Right forelimb (tissue), 1 donor: ENCODE results near the gene LSM2.

Source experiments
- DNase-seq: peaks from one replicate; pipeline ENCODE4 v3.0.0-alpha.2; 2018

LSM2 gene

DNA sequence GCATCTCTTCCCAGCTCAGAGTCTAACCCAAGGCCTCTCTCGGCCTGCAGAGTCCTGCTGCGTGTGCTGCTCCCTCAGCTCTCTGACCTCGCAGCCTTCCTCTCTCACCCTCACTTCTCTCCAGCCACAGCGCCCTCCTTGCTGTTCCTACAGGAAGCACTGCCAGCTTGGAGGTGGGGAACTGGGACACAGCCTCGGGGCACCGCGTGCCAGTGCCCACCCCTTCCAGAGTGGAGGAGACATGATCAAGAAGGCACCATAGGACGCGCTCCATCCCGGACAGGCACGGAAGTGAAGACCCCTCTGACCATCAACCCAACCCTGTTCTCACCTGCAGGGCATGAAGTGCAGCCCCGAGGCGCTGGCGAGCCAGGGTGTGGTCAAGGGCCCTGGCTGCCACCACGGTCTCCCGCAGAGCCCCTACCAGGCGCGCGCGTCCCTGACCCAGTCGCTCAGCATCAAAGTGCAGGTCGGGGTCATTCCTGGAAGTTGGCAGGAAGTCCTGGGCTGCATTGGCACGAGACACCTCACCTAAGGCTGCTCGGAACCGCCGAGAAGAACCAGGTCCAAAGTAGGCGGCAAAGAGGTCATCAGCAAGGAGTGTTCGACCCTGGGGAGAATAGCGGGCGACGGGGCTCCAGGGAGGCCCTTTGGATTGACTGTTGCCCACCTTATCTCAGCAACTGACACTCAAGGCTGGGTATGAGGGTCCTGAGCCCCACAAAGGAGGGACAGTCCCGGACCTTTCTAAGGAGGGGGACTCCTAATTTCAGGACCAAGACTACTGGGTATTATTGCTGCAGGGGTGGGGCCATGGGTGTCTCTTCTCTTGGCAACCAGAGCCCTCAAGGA is 30.9 kb downstream of the LSM2 start:
- no peak for DNase-seq

DNA sequence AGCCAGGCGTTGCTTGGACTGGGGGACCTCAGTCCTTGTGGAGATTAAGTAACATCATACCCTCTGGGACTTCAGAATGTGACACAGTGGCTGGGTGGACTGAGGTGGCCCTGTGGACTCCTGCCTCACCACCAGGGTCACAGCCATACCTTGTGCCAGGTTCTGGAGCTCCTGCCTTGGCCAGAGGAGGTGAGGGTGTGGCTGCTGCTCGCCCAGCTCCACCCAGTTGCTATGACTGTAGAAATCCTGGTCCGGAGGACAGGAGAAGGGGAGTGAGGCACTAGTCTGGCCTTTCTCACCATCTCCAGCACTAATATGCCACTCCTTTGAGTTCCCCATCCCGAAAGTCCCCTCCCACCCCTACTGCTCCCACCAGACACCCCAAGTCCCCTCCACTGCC is 31.6 kb downstream of the LSM2 start:
- DNase-seq, result no peak

DNA sequence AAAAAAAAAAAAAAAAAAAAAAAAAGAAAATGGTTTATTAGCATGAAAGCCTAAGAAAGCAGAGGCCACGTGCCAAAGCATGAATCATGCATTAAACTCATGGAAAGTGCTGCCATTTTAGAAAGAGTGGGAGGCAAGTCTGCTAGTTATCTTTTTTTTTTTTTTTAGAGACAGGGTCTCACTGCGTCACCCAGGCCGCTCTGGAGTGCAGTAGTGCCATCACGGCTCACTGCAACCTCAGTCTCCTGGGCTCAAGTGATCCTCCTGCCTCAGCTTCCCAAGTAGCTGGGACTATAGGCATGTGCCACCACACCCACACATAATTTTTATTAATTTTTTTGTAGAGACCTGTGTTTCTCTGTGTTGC is 34.8 kb downstream of the LSM2 start:
- no peak for DNase-seq

DNA sequence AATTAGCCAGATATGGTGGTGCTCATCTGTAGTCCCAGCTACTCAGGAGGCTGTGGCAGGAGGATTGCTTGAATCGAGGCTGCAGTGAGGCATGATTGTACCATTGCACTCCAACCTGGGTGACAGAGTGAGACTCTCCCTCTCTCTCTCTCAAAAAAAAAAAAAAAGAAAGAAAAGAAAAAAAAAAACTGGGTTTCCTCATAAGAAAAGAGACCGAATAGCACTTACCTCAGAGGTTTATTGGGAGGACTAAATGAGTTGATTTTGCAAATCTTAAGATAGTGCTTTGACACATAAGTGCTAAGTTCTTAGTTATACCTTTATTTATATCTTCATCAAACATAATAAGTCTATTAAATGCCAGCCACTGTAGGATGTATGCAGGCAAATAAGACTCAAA is 35.9 kb downstream of the LSM2 start:
- no peak for DNase-seq

DNA sequence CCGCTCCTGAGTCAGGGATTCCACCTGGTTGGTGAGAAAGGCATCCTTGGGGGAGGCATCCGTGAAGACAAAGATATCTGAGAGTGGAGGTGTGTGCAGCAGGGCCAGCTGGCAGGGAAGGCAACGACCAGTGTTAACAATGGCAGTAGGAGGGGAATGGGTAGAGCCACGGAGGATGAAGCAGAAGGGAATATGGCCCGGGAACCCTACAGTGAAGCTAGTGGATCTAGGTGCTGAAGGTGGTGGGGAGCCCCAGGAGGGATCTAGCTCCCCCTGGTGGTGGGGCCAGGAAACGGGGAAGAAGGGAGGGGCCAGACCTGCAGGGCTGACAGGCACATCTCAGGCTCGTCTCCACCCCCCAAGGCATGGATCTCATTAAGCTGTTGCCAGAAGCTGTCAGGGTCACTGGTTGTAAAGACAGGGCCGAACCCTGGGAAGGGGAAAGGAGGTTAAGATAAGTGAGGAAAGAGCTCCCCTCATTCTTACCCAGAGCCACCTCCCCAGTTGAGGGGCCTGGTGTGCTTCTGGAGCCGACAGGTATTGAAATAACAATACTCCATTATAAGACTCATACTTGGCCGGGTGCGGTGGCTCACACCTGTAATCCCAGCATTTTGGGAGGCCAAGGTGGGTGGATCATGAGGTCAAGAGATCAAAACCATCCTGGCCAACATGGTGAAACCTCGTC is 36.9 kb downstream of the LSM2 start:
- DNase-seq, result no peak

DNA sequence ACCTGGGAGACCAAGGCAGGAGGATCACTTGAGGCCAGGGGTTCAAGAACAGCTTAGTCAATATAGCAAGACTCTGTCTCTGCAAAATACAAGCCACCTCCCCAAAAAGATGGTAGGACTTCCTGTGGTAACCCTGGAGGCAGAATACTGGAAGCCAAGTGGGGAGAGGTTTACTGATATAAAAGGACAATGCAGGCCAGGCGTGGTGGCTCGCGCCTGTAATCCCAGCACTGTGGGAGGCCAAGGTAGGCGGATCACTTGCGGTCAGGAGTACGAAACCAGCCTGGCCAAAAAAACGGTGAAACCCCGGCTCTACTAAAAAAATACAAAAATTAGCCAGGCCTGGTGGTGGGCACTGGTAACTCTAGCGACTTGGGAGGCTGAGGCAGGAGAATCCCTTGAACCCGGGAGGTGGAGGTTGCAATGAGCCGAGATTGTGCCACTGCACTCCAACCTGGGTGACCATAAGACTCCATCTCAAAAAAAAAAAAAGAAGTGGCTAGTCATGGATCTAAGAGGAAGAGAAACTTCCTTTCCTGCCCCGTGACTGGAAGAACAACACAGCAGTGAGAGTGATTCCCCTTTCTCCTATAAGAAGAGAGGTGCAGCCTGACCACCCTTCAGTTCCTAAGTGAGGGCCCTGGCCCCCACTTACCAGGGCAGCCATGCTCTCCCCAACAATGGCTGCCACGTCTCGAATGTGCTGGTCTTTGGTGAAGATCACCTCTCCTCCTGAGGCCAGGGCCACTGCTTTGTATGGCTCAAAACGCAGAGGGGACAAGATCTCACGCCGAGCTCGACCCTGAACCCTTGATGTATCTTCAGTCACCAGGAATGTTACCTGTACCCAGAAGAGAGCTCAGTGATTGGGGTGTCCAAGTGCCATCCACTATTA is 38.2 kb downstream of the LSM2 start:
- DNase-seq, result no peak

DNA sequence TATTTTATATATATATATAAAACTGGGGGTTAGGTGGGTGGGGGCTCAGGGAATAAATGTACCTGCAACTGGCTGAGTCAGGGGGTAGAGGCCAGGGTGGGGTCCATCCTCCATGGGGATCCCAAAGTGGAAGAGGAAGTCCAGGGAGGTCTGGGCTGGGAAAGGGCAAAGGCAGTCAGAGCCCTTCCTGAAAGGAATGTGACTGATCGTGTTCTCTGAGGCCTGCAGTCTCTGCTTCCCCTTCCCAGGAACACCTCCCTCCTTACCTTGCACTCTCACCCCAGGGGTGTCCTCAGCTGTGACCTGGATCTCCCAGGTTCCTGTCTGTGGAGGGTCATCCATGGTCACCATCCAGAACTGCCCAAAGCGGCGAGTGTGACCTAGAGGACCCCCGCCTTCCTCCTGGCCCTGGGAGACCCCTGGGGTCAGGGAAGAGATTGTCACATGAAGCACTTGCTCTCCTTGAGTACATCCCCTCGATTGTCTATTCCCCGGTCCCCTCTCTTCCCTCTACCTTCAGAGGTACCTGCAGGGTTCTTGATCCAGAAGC is 39.6 kb downstream of the LSM2 start:
- no peak for DNase-seq

DNA sequence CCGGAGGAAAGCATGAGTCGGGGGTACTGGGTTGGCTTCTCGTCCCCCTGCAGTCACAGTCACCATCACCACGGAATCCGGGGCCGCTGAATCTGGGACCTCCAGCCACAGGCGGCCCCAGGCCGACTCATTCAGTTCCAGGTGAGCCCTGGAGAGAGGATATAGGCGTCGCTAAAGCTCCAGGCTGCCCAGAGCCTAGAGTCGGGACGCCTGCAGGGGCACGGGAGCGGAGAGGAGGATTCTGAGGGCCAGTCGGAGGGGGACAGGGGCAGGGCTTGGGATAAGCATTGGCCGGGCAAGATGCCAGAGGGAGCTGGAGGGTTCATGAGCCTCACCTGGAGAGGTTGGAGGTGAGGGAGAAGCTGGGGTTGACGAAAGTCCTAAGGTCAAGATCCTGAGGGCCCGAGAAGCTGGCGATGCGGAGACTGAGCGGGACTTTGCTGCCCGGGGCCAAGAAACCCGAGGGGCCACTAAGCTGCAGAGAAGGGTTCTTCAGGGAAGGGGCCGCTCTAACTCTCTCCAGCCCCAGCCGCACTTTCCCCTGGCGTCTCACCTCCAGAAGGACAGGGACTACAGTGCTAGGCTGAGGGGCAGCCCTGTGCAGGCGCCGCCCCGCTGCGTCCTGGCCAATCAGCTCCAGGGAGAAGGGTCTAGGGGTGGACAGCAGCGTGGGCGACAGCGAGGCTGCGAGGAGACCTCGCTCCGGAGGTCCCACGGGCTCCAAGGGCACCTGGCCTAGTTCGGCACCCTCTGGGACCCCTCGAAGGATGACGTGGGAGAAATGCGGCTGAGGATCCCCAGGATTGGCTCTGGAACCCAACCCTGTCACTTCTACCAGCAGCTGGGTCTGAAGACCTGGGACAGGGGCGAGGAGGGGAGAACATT is 40.6 kb downstream of the LSM2 start:
- no peak for DNase-seq

DNA sequence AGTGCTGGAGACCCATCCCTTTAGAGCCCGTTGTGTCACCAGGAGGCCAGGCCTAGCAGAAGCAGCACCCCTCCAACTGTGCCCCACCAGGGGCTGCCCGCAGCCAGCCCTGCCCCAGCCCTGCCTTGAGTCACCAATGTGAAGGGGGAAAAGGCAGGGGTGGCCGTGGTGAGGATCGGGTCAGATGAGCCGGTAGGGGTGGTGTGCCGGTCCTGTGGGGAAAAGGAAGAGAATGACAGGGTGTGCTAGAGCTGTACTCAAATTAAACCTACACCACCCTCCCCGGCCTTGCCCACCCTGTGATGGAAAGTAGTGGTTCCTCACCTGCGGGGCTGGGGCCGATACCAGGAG is 41.2 kb downstream of the LSM2 start:
- no peak for DNase-seq

DNA sequence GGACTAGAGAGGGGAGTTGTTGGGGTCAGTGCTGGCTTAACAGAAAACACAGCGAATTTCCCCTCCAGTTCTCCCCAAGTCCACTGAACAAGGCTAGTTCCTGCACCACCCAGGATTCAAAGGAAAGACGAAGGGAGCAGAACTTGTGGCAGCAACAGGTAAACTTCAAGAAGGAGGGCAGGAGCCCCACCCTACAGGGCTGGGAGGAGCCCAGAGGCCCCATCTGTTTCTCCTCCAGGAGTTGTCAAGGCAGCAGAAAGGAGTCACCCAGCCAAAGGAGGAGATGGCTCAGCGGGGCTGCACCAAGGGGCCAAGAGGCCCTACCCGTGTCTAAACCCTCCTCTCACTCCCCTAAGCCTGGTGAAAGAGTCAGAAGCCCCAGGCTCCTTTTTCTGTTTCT is 42.6 kb downstream of the LSM2 start:
- DNase-seq, result no peak

DNA sequence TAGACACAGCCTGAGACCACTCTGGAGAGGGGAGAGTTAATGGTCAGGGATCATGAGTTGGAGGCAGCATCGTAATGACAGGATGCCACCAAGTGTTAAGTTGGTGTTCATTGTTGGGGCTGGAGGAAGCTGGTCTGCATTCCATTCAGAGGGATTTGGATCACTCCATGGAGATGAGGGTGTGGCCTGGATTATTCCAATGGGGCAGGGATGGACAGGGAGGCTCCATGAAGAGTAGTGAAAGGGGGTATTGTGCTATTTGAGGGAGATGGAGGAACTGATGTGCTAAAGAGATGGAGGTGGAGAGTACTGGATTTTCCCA is 43.2 kb downstream of the LSM2 start:
- DNase-seq, result no peak

DNA sequence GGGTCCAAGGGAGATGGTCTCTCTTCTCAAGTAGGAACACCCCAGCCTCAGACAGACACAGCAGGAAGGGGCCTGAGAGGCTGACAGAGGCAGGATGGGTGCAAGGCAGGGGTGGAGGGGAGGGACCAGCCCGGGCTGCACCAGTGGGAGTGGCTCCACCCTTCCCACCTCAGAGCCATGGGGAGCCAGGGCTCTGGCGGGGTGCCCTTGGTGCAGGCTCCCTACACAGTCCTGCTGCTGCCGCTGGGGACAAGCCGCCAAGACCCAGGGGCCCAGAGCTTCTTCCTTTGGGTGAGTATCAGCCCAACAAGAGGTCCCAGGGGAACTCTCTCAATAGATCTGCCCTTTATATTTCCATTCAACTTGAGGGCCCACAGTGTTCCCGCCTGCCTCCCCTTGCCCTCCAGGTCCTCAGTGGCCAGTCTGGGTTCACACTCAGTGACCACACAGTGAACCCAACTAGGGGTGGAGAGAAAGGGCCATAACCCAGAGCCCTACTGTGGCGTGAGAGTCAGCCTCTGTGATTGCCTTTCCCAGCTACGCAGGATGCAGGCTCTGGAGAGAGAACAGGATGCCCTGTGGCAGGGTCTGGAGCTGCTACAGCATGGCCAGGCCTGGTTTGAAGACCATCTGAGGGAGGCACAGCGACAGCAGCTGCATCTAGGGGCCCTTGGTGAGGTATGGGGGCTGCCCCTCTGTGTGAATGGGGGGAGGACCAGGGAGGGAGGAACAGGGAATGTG is 43.7 kb downstream of the LSM2 start:
- DNase-seq, result no peak

DNA sequence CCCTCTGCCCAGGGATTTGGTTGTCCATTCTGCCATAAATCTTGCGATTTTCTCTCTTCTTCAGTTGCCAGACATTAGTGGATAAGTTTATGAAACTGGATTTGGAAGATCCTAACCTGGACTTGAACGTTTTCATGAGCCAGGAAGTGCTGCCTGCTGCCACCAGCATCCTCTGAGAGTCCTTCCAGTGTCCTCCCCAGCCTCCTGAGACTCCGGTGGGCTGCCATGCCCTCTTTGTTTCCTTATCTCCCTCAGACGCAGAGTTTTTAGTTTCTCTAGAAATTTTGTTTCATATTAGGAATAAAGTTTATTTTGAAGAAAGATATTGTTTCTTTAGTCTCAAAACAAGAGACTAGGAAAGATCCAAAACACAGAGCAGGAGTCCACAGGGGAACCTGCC is 44.4 kb downstream of the LSM2 start, which contains the start of gene SAPCD1:
Gene SAPCD1 (plus strand): TSS at position 301 of the 400 bp plus-strand sequence. CDS start 399 bp downstream, outside the sequence.
- no peak for DNase-seq

DNA sequence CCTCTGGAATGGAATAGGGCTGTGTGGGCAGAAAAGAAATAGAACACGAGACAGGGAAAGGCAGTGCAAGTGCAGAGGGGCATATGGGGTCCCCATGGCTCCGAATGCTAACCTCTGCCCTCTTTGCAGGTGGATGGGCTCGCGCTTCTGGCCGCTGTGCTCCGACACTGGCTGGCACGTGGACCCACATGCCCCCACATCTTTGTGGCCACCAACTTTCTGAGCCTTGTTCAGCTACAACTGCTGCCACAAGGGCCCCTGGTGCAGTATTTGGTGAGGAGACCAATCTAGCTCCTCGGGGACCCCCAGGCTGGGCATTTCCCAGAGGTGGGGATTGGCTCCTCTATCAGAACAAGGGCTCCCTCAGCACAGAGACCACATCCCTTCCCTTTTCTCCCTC is 45.4 kb downstream of the LSM2 start:
- no peak for DNase-seq

DNA sequence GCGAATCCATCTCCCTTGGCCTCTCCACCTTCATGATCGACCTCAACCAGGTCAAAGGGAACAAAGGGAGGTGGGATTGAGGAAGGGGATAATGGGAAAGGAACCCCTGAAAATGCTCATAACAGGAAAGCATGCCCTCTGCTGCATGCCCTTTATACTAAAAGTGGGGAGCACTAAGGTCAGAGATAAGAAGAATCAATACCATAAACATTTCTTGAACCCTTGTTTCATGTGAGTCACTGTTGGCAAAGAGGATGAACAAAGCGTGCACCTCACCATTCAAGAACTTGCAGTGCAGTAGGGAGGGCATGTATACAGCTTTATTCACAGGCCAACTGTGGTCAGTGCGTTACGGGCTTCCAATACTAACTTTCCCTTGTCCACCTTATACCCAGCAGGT is 46.0 kb downstream of the LSM2 start:
- no peak for DNase-seq

DNA sequence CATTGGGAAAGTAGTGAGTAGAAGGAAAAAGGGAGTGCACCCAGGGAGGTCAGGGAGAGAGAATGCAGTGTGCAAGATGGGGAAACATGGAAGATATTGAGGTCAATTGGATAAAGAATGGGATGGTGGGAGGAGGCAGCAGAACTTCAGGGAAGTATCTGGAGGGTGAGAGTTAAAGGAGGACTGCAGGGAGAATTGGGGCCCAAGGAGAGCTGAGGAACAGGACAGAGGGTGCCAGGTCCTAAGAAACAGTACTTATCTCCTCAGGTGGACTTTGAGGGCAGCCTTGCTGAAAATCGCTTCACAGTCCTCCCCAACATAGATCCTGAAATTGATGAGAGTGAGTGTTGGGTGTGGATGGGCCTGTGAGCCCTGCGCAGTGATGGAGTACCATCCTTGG is 48.5 kb downstream of the LSM2 start:
- no peak for DNase-seq

DNA sequence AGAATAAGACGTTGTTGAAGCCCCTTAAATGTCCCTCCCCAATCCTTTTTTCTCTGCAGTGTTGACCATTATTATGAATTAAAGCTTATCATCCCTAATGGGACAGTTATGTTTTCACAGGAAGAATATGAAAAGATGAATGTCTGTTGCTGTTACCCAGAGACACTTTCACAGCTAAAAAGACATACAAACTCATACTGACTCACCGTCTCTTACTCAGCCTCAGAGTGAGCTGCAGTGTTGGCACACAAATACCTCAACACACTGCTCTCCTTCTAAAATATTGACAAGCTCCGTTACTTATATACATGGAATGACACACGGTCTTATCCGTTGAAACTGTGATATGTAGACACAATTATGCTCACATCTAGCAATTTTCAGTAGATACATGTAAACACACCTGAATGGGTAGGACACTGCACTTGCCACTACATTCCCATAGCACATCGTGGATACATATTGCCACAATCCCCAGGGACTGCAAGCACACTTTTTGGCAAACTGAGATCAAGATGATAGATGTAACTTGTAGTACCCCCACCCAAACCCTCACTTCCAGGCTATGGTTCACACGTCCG is 53.9 kb downstream of the LSM2 start:
- no peak for DNase-seq

DNA sequence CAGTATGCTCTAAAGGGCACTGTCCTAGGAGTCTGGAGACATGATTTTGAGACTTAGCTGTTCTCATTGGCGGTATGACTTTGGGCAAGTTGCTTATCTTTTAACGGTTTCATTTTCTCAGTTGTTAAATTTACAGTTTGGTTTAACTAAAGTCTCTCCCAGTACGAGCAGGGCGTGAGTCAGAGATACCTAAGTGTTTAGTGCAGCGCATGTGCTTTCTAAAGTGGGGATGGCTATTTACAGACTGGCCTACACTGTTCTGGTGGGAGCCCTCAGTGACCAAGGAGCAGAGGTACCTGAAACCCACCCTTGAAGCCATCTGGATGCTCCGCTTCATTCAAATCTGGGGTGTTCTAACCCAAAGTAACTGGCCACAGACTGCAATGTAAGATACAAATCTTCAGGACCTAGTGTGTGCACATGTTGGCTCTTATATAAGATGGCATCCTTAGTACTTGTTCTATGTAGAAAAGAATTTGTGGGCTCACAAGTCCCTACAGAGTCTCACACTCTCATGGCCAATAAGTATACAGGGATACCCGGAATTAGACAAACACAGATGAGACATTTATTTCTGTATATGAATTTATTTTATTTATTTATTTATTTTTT is 56.2 kb downstream of the LSM2 start:
- no peak for DNase-seq

DNA sequence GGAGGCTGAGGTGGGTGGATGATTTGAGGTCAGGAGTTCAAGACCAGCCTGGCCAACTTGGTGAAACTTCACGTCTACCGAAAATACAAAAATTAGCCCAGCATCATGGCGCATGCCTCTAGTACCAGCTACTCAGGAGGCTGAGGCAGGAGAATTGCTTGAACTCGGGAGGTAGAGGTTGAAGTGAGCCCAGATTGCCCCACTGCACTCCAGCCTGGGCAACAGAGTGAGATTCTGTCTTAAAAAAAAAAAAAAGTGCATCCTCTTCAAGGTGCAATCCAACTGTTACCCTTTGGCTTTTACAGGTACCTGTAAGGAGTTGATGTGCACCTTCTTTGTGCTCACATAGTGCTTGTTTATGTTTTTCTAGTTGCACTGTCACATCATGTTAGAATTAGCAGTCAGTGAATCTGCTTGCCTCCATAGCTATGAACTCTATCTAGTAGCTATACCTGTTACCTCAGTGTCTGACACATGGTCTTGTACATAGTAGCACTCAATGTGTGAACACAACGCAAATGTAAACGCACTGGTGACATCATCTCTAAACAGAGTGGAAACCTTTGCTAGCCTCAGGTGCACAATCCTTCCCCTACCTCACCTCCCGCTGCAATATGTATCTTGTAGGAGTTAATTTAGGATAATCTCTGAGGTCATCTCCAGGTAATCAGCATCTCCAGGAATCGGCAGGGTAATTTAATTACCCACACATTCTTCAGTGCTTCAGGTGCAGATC is 57.3 kb downstream of the LSM2 start:
- no peak for DNase-seq
